ENCODE results near the gene SYT3.
"Not testable (repeated sequence)": the region's sequence is repeated elsewhere in the genome, so short reads cannot be mapped to it uniquely, and the experiment has no call there.

Gene SYT3

GRCh38 chr19:50602935-50603334 lies 36.7 kb downstream of the SYT3 start:
- H3K4me3 ChIP-seq (ENCODE audit: low read depth, low read length): no peak overlapping the region
- TF ChIP-seq CTCF (IDR thresholded peaks at IDR 0.05; ENCODE audit: low read depth, low read length): no peak

GRCh38 chr19:50602496-50602895 lies 37.2 kb downstream of the SYT3 start:
- no peak for TF ChIP-seq CTCF (IDR thresholded peaks at IDR 0.05; ENCODE audit: low read depth, low read length)
- no peak overlapping the region for H3K4me3 ChIP-seq (ENCODE audit: low read depth, low read length)

GRCh38 chr19:50602089-50602422 lies 37.6 kb downstream of the SYT3 start:
- H3K4me3 ChIP-seq (ENCODE audit: low read depth, low read length): no peak overlapping the region
- TF ChIP-seq CTCF (IDR thresholded peaks at IDR 0.05; ENCODE audit: low read depth, low read length): no peak

GRCh38 chr19:50601407-50602088 lies 38.1 kb downstream of the SYT3 start:
- no peak overlapping the region for H3K4me3 ChIP-seq (ENCODE audit: low read depth, low read length)
- no peak for TF ChIP-seq CTCF (IDR thresholded peaks at IDR 0.05; ENCODE audit: low read depth, low read length)

GRCh38 chr19:50599427-50599826 lies 40.3 kb downstream of the SYT3 start:
- no peak for TF ChIP-seq CTCF (IDR thresholded peaks at IDR 0.05; ENCODE audit: low read depth, low read length)
- no peak overlapping the region for H3K4me3 ChIP-seq (ENCODE audit: low read depth, low read length)

- H3K4me3 ChIP-seq (ENCODE audit: low read depth, low read length): no peak overlapping the region
- TF ChIP-seq CTCF (IDR thresholded peaks at IDR 0.05; ENCODE audit: low read depth, low read length): no peak
Observed at GRCh38 chr19:50590191-50590590, 49.5 kb downstream of the SYT3 start.

GRCh38 chr19:50581795-50582660 lies 57.7 kb downstream of the SYT3 start:
- H3K4me3 ChIP-seq (ENCODE audit: low read depth, low read length): not testable (repeated sequence)
